ENCODE results near the gene ADRB1.

ADRB1 gene

DNA sequence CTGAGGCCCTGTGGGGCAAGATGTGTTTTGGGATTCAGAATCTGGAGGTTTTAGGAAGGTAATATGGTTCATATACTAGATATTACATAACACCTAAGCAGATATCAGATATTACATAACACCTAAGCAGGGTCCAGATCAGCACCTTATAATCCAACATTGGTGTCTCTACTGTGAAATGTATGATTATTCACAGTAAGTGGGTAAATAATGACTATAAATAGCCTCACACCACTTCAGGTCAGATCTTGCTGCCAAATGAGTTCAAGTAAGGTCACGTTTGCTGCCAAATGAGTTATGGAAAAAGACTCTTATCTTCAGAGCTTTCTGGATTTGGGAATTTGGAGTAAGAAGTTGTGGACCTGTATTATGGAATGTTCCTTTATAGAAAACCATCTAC lies 14.6 kb downstream of the ADRB1 start:
- DNase-seq = no peak

DNA sequence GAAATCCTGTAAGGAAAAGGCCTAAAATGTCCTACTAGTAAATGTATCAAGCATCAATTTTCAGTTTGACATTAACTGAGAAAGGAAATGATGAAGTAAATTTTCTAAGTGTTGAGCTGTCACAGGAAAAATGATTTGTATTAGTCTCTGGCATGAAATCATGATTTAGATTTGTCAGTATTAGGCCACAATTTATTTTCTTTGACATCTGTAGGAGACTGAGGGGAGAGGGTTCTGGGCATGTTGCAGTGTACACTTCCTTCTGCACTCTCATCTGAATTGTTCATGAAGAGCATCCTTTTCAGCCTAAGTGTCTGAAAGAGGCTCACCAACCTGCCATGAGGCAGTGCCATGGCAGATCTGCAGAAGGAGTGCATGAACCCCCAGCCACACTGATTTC lies 15.9 kb downstream of the ADRB1 start:
- DNase-seq = peak in 1 of 2 donors; percentile 47

DNA sequence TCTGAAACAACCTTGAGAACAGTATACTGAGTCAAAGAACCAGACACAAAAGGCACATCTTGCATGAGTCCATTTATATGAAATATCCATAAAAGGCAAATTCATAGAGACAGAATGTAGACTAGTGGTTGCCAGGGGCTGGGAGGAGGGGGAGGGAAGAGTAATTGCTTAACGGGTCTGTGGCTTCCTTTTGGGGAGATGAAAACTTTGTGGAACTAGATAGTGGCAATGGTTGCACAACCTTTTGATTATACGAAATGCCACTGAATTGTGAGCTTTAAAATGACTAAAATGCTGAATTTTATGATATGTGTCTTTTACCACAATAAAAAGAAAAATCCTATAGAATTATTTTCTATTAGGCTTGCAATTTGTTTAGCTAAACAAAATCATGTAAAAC lies 16.8 kb downstream of the ADRB1 start:
- DNase-seq = peak in 1 of 2 donors; percentile 32

DNA sequence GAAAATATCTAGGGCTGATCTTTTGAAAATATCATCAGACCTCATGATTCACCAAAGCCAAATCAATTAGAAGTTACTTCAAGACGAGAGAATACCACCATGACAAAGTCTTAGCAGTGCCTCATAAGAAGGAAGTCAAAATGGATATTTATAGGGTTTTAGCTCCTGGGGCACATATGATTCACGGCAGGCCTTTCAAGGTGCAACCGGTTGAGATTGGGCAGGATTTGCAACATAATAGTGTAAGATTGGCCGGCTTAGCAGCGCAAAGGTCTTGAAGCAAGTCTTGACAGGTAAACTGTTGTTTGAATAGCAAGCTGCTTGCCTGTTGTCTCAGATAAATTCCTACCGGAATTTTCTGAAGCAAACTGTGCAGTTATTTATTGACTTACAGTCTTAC lies 17.5 kb downstream of the ADRB1 start:
- DNase-seq = no peak

DNA sequence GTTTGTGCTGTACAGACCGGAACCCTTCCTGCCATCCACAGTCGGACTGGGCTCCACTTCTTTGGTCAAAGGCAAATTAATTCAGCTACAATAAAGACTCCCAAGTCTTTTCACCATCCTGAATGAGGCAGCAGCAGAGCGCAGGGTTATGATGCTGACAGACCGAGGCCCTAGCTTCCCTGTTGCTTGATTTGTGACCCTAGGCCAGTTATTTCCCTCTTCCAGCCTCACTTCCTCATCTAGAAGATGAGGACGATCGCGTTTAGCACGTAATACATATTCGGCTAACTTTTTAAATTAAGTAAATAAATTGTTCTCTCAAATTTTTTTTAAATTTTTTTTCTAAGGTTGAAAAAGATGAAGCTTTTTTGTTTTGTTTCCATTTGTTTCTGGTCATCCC lies 18.1 kb downstream of the ADRB1 start:
- no peak for DNase-seq

DNA sequence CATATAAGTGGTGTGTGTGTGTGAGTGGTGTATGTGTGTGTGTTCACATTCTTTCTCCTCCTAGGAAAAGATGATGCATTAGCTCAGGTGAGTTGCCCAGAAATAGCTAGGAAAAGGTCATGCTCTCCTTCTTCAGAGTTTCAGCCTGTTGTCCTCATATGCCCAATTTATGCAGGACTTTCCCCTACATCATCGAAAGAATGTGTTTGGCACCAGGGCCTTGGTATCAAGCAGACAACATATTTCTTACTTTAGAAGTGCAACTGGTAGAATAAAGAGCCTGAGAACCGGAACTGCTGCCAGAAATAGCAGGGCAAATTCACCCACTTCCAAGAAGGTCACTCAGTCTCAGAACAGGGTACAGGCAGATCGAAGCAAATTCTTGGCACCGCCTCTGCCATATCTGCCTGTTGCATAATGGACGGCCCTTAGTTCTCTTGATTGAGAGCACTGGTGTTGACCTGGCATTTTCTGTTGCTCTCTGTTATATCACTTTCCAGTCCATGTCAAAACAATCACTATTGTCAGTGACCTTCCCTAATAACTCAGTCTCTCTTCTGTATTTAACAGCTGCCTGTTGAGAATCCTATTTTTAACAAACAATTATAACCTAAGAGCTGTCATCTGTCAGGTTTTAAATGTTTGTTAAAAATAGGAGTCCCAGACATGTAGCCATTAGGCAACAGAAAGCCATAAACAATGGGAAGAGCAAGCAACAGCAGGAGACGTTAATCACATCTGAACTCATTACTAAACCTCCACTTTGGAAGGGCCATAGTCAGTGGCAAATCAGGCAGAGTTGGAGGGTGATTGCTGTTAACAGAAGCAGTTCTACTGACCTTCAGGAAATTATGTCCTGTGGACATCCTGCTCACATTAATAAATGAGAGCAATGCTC lies 20.7 kb downstream of the ADRB1 start:
- no peak for DNase-seq

DNA sequence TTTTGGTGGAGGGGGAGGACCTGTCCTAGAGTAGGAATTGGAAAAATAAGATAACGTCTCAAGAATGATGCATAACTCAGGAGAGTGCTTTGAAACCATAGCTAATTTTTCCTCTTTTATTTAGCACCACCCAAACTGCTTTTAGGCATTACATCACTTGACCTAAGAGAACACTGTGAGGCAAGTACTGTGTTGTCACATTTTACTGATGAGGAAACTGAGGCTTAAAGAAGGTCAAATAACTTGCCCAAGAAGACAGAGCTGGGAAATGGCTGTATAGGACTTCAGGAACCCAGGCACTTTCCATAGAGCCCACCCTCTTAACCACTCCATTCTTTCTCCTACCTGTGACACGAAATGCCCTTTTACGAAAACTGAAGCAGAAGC lies 21.4 kb downstream of the ADRB1 start:
- no peak for DNase-seq

DNA sequence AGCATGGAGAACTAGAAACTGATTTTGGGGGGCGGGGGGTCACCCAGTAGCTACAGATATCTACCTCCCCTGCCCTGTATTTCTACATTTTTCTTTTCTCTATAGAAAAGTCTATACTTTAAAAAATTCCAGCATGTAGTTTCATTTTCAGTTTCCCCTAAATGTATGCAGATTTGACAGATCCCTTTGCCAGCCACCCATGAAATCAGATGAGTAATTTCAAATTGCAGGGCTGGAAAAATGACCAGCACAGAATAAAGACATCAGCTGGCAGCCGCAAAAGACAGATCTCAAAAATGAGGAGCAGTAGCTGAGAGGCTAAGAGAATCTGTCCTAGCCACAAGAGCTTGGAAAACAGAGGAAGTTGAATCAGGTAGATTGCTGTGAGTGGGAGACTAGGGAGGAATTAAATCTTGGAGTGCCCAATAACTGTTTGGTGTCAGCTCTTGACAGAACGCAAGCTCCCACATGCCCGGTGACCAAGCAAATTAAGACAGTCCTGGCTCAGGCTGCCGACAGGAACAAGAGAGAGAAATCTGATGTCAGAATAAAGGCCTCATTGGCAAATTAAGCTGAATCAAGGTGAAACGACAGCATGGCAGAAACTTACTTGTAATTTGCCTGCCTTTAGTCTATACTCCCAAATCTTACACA lies 24.5 kb downstream of the ADRB1 start:
- no peak for DNase-seq

DNA sequence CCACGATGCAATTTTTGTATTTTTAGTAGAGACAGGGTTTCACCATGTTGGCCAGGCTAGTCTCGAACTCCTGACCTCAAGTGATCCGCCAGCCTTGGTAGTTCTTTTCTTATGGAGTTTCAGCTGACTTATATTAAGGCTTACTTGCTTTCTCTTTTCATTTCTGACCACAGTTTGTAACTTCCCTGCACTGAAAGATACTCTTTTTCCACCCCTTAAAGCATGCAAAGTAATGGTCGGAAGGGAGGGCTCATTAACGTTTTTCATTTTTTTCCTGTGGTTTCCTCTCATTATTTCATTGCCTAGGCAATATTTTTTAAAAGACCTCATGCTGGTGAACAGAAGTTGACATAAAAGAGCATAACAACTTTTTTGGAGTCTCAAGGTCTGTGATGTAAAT lies 27.0 kb downstream of the ADRB1 start:
- DNase-seq = peak in 1 of 2 donors; percentile 58

DNA sequence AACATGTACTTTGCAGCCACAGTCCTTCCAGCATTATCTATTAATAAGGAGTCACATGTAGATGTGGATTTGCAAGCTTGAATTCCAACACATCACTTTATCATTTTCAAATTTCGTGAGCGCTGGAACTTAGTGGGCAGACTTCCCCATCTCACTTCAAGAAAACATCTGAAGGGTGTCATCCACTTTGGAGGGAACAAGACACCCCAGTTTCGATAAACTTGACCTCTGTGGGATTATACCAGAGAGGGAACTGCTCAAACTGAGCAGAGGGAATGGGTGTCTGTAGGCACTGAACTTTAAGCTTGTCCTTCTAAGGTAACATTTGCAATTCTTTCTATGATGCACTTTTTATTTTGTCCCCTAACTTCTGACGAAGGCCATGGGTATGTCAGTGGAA lies 27.5 kb downstream of the ADRB1 start:
- no peak for DNase-seq

DNA sequence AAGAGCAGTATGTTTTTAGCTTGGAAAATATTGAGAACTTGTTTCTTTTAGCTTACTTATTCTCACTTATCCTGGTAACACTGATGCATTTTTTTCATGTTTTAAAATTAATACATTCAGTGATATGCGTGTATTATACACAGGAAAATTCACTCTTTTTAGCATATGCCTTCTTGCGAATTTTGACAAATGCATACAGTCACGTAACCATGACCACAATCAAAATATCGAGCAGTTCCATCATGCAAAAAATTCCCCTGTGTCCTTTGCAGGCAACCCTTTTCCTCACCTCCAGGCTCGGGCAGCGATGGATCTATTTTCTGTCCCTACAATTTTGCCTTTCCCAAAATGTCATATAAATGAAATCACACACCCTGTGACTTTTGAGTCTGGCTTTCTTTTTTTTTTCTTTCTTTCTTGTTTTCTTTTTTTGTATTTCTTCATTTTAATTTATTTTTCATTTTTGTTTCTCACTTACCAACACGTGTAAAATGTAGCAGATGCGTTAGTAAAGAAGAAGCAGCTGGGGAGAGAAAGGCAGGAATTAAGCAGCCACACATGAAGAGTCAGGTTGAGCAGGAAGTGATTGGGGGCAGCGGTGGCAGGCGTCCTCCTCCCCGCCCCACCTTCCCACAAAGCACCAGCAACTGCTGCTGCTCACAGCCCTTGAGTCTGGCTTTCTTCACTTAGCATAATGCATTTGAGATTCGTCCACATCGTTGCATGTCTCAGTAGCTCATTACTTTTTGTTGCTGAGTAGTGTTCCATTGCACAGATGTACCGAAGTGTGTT lies 29.9 kb downstream of the ADRB1 start:
- peak in 1 of 2 donors; percentile 45 for DNase-seq

DNA sequence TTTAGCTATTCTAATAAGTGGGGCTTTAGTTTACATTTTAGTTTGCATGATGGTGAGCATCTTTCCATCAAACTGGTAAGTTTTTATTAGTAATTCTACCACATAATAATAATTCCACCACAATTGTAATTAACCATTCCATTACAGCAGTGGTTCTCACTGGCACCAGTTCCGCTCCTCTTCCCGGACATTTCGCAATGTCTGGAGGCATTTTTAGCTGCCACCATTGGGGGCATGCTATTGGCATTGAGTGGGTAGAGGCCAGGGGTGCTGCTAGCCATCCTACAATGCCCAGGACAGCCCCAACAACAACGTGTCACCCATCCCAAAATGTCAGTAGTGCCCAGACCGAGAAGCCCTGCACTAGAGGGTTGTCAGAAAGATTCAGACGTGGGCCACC lies 31.4 kb downstream of the ADRB1 start:
- DNase-seq = no peak

DNA sequence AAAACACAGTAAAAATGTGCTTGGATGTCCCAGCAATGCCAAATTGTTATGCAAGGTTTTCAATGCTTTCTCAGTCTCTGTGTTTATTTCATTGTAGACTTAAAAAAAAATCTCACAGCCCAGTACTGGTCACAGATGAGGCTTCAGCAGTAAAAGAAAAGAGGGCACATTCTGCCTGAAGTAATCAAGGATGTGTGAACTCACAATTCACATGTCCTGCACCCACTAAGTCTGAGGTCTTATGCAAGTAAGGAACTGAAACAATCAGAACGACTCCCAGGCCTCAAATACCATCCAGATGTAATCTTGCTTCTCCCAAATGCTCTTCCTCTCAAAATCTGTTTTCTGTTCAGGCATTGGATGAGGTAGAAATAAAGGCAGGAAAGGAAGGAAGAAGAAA lies 33.7 kb downstream of the ADRB1 start:
- no peak for DNase-seq

DNA sequence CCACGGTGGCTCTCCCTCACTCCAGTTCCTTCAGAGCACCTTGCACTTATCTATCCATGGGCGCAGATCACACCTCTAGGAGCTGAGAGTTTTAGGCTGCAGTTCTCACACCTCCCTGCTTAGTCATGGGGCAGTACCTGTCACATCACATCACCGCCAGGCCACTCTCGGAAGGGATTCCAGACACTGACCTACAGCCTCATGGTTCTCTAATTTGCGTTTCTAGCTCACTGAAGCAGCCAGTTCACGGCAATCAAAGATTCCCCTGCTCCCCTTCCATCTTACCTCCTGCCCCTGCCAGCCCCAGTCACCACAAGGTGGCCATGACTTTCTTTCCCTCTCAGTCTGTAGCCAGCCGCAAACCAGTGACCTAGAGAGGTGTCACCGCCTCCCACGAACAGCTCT lies 34.2 kb downstream of the ADRB1 start:
- no peak for DNase-seq

DNA sequence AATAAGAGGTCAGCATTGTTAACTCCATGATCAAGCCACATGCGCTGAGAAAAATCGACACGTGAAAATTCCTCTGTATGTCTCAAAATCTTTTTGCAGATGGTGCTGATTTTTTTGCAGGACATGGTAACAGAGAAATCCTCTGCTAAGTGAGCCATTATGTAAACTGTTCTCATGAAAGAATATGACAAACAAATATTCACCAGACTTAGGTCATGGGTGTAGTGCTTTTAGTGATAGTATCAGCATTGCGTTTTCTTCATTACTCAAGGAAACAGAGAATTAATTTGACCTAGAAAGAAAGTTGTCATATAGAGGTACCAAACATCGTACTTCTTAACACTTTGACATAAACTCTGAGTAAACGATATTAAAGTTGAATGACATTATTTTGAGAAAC lies 34.7 kb downstream of the ADRB1 start:
- DNase-seq = no peak

DNA sequence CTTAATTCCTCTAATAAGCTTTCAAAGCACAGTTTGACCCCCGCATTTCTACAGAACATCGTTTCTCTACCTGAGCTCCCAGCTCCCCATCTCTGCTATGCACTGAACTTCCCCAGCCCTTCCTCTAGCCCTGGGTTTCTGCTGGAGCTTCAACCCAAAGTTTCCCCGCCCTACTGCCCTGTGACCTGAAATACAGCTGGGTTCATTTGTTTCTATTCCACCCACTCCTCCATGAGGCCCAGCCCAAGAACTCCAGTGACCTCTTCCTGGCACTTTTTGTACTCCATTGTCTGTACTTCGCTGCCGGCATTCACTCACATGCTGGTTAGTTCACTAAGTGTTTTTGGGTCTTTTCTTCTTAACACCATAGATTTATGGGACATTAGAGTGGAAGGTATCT lies 35.8 kb downstream of the ADRB1 start:
- DNase-seq = no peak

DNA sequence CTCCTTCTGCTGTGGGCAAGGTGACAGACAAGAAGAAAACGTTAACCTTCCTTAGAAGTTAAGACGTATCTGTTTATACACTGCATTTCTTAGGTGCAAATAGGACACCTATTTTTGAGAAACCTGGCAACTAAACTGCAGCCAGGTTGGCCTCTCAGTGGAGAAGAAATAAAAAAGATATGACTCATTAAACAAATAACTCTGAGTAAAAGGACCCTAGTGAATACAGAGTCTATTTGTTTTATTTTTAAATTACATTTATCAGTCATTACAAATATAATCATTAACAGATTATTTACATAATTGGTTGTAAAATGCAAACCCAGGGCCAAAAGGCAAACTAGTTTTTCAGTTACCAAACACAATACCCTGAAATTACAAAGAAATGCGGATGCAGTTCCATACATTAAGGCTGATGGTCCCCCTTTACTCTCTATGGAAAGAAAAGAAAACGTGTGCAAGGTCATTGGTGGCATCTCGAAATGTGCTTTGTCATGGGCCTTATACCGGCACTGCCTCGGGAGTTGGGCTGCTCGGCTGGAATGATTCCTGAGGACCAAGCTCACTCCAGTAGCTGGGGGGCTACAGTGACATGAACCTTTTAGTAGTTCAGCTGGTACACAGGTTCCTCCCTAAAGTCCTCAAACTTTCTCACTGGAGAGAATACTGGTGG lies 38.4 kb downstream of the ADRB1 start:
- no peak for DNase-seq

DNA sequence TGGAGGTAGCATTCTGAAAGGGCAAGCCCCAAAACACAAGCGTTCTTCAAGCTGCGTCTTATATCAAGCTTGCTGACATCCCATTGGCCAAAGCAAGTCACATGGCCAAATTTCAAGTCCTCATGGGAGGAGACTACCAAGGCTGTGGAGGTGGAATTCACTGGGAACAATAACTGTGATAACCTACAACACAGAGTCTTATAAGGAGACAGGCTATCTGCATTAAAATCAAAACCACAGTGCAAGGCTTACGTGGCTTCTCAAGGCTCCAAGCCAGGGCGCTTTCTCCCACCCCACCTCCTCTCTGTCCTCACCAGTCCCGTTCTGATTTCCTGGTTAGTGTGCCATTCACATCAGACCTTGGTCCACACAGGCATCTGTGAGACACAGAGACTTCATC lies 39.4 kb downstream of the ADRB1 start:
- DNase-seq = no peak

DNA sequence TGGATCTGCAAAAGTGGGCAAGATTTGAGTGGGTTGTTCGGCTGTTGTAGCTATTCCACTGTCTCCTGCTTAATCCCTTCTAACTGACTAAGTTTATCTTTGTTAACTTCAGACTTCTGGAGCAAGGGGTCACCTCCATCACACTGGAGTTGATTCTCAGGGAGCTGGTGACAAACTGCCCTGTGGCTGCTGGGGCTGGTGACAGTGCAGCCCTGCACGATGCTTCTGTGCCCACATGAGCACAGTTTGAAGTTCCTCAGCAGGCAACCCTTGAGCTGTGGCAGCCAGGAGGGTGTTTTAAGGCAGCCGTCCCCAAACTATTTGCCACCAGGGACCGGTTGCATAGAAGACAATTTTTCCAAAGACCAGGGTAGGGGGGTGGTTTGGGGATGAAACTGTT lies 40.5 kb downstream of the ADRB1 start:
- DNase-seq = no peak

DNA sequence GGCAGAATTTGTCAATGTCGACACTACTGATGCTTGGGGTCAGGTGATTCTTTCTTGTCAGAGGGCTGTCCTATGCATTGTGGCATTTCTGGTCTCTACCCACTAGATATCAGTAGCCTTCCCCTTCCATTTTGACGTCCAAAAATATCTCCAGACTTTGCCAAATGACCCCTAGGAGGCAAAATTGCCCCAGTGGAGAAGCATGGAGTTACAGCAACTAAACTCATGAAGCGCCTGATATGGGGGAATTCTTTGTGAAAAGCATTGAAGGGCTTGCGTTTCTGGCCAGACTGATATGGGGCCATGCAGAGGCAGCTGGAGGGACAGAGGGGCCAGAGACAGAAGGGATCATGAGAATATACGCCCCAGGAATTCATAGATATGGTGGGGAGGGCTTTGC lies 43.6 kb downstream of the ADRB1 start:
- DNase-seq = no peak

DNA sequence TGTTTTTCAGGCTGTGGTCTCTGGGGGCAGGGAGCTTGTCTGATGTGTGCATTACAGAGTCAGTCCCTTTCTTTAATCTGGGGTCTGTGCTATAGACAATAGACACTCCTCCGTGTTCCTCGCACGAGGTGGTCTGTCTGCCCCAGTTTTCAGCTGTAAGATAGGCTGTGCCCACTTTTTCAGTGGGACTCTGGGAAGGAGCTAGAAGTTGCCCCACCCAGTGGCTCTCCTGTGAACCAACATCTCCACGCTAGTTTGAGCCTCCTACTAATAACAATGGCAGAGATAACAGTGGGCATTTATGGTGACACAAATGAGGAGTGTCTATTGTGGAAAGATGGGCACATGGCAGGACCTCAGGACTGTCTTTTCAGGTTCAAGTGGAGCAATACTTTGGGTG lies 44.0 kb downstream of the ADRB1 start:
- no peak for DNase-seq

DNA sequence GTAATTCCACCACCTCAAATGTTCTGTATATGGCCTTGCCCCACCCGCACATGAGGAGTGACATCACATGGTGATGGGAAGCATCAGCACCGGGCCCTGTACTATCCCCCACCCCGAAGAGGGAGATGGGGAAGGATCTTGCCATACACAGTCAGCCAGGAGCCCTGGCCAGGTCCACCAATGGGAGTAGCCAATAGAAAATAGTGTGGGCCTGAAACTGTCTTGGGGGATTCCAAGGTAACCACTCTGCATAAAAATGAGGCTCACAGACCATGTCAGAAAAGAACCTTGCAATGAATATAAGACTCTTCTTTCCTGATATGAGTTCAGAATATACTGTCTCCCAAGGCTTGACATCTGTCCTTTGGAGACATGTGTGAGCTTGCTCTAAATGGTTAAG lies 51.1 kb downstream of the ADRB1 start:
- DNase-seq = no peak

Measured in bone marrow (tissue), 2 donors.